K562 (cell line): ENCODE measurements around the gene ARL4D. TPM values are rescaled to one million over a fixed set of nuclear protein-coding genes. Genes with fewer than 3 reads are reported as not detected.

ENCODE experiments used
- ATAC-seq: fragments of 200-7000 bp; cut with Tn5 transposase; 3 replicates; pipeline ENCODE4 v1.9.1; 2020; ENCODE audit warnings: moderate library complexity
- BruUV-seq: library from RNA; stranded (reverse); fragments of 400-500 nt; replicated peaks from 2 replicates; lab custom pipeline; 2021; lab: Mats Ljungman, UMichigan
- CTCF ChIA-PET: fragments of 300-600 bp; formaldehyde crosslinking; extraction: SDS; loops from one replicate; lab custom pipeline; 2021; ENCODE audit warnings: low intra/inter-chr PET ratio; lab: Yijun Ruan, JAX
- POLR2A ChIA-PET: fragments of 300-600, 350-650 bp; sonication (Branson Sonifier 250); formaldehyde crosslinking; extraction: SDS; loops from one replicate; lab custom pipeline; 2021; ENCODE audit warnings: antibody characterized with exemption, inconsistent platforms; lab: Yijun Ruan, JAX
- DNase-seq, 4 experiments: peaks; one replicate each; pipeline versions ENCODE4 v3.0.0 to v3.0.0-alpha.2; 2011 to 2018; ENCODE audit warnings: low spot score in 3 of 4, mixed read lengths in 3 of 4; ENCODE audit errors: extremely low read depth in 1 of 4
- FAIRE-seq: peaks from 2 replicates; lab custom pipeline; 2011; peaks lifted over from hg19 to GRCh38; lab: Jason Lieb, UNC
- H2AFZ ChIP-seq: 2 replicates; pipeline ENCODE4 v1.6.0; 2011; ENCODE audit warnings: low read depth, low read length, control low read depth, inconsistent platforms
- H3K27ac ChIP-seq: fragments of 200-600 bp; 3 replicates; pipeline ENCODE4 v1.8.0; 2011; ENCODE audit warnings: low read depth, mild to moderate bottlenecking, control low read depth, inconsistent platforms, low read length, moderate library complexity, mixed read lengths; ENCODE audit errors: extremely low read depth
- H3K27me3 ChIP-seq, 2 experiments: fragments of 300-600 bp in 1 of 2; 2 replicates in 1 of 2; 3 replicates in 1 of 2; pipeline versions ENCODE4 v1.6.0 to v1.8.0; 2011; ENCODE audit warnings: inconsistent platforms in 2 of 2, low read length in 2 of 2, mild to moderate bottlenecking in 1 of 2, mixed read lengths in 1 of 2, moderate library complexity in 1 of 2; ENCODE audit not compliant: control insufficient read depth in 2 of 2, insufficient read depth in 2 of 2
- H3K36me3 ChIP-seq: fragments of 300-600 bp; 3 replicates; pipeline ENCODE4 v1.8.0; 2011; ENCODE audit warnings: mild to moderate bottlenecking, low read length, inconsistent platforms; ENCODE audit not compliant: control insufficient read depth, insufficient read depth
- H3K4me1 ChIP-seq, 2 experiments: fragments of 200-600 bp in 1 of 2; replicated peaks in 1 of 2; 2 replicates in 1 of 2; 3 replicates in 1 of 2; pipeline versions ENCODE4 v1.5.1 to v1.8.0; 2011; ENCODE audit warnings: inconsistent platforms in 2 of 2, low read length in 2 of 2, mild to moderate bottlenecking in 1 of 2, mixed read lengths in 1 of 2, moderate library complexity in 1 of 2; ENCODE audit not compliant: control insufficient read depth in 2 of 2, insufficient read depth in 2 of 2
- H3K4me2 ChIP-seq: 2 replicates; pipeline ENCODE4 v1.6.1; 2011; ENCODE audit warnings: low read length, control low read depth, inconsistent platforms, mixed read lengths; ENCODE audit not compliant: insufficient read depth
- H3K4me3 ChIP-seq: fragments of 200-600 bp; sonication (generic), shearing (Covaris generic); 2 replicates; pipeline ENCODE4 v1.5.1; 2016; ENCODE audit warnings: control low read depth, inconsistent platforms
- H3K79me2 ChIP-seq: fragments of 200-600 bp; 3 replicates; pipeline ENCODE4 v1.8.0; 2011; ENCODE audit warnings: low read length, inconsistent platforms; ENCODE audit not compliant: control insufficient read depth, insufficient read depth
- H3K9ac ChIP-seq, 2 experiments: 2 replicates each; pipeline versions ENCODE4 v1.6.0 to v1.6.1; 2011; ENCODE audit warnings: low read depth in 2 of 2, low read length in 2 of 2, control low read depth in 1 of 2, inconsistent platforms in 1 of 2, mild to moderate bottlenecking in 1 of 2, mixed read lengths in 1 of 2; ENCODE audit not compliant: insufficient read depth in 1 of 2
- H3K9me1 ChIP-seq: one replicate; pipeline ENCODE4 v1.6.0; 2011; ENCODE audit warnings: inconsistent platforms, mild to moderate bottlenecking, low read length, moderate library complexity; ENCODE audit not compliant: control insufficient read depth, insufficient read depth
- H3K9me3 ChIP-seq: replicated peaks from 2 replicates; pipeline ENCODE4 v1.5.1; 2011; ENCODE audit warnings: low read depth, low read length, inconsistent platforms; ENCODE audit not compliant: control insufficient read depth, insufficient read depth
- H4K20me1 ChIP-seq: replicated peaks from 2 replicates; pipeline ENCODE4 v1.6.1; 2011; ENCODE audit warnings: low read length, inconsistent platforms, mixed read lengths; ENCODE audit not compliant: control insufficient read depth, insufficient read depth
- FUS ChIP-seq: fragments of 200-400 bp; formaldehyde crosslinking; optimal IDR thresholded peaks from 2 replicates; pipeline ENCODE3; 2017; ENCODE audit warnings: low read depth, low read length
- GABPB1 ChIP-seq: sonication (generic); formaldehyde crosslinking; IDR thresholded peaks from 2 replicates; pipeline ENCODE4 v1.8.0; 2022; ENCODE audit warnings: mild to moderate bottlenecking, missing genetic modification reagents
- HMG20A ChIP-seq: fragments of 450-650 bp; formaldehyde crosslinking; conservative IDR thresholded peaks from 2 replicates; pipeline ENCODE4 v1.4.0; 2020; ENCODE audit warnings: mild to moderate bottlenecking, mixed read lengths
- KDM4B ChIP-seq, 2 experiments: fragments of 450-650 bp in 1 of 2; sonication (generic) in 1 of 2; IDR thresholded peaks; 2 replicates each; pipeline ENCODE4 v1.6.1; 2016 to 2017; ENCODE audit warnings: borderline replicate concordance in 2 of 2, antibody characterized with exemption in 1 of 2, low read depth in 1 of 2, mild to moderate bottlenecking in 1 of 2
- MCM5 ChIP-seq: fragments of 450-650 bp; IDR thresholded peaks from 2 replicates; pipeline ENCODE4 v1.6.1; 2016; ENCODE audit warnings: low read depth
- NFRKB ChIP-seq: fragments of 450-650 bp; IDR thresholded peaks from 2 replicates; pipeline ENCODE4 v1.6.1; 2016; ENCODE audit warnings: low read depth
- POLR2G ChIP-seq: fragments of 200-400 bp; formaldehyde crosslinking; IDR thresholded peaks from 2 replicates; pipeline ENCODE4 v1.6.1; 2017; ENCODE audit warnings: low read depth, mild to moderate bottlenecking, antibody characterized with exemption, low read length, moderate library complexity
- SMAD1 ChIP-seq: fragments of 150-350 bp; IDR thresholded peaks from 2 replicates; pipeline ENCODE4 v1.6.1; 2014; ENCODE audit warnings: low read length, low read depth; ENCODE audit not compliant: partially characterized antibody
- WGBS: fragments of 100-300 bp; shearing (Covaris generic); methylation state at CpG from one replicate; pipeline ENCODE4 v1.1.6; 2016; ENCODE audit warnings: low coverage, mixed read lengths; ENCODE audit not compliant: insufficient coverage; ENCODE audit errors: missing lambda C conversion rate; 5-methylcytosine and 5-hydroxymethylcytosine counted together
- in situ Hi-C: fragments of 300-500 bp; cut with MboI; formaldehyde crosslinking; loops from 4 replicates; pipeline ENCODE4 v1.15.0; 2018; ENCODE audit warnings: inconsistent platforms, mixed read lengths
- intact Hi-C: fragments of 100-400 bp; cut with micrococcal nuclease; formaldehyde crosslinking; loops from 2 replicates; pipeline ENCODE4 v1.14.2; 2022
- polyA plus RNA-seq, 8 experiments: library from polyadenylated mRNA; depleted of rRNA in 4 of 8; stranded (reverse) in 5 of 8; unstranded in 3 of 8; fragments of >200 nt; fragmentation: Nextera tagmentation in 2 of 8; fragmentation: Illumina TruSeq in 1 of 8; extraction: Ambion mirVana in 2 of 8; extraction: Trizol in 1 of 8; gene quantifications; 2 replicates each; pipeline versions ENCODE4 v1.2.1 to v1.2.3, GENCODE V29; 2011 to 2014; ENCODE audit warnings: inconsistent platforms in 1 of 8, missing spikeins in 1 of 8
- total RNA-seq, 7 experiments: library from RNA; depleted of rRNA in 6 of 7; stranded (reverse); fragments of >200 nt in 6 of 7; fragmentation: Illumina TruSeq in 2 of 7; extraction: Trizol in 2 of 7; gene quantifications; 2 replicates each; pipeline versions ENCODE4 v1.2.1 to v1.2.3, GENCODE V29; 2011 to 2021; ENCODE audit warnings: low replicate concordance in 1 of 7
- TF ChIP-seq, protein P1 (sequence below): fragments of 450-650 bp; IDR thresholded peaks from 2 replicates; pipeline ENCODE4 v1.6.1; 2016
- TF ChIP-seq, protein P2 (sequence below), 2 experiments: fragments of 450-650 bp; formaldehyde crosslinking in 1 of 2; IDR thresholded peaks; 2 replicates each; pipeline versions ENCODE4 v1.4.0 to v1.6.1; 2014 to 2020; ENCODE audit warnings: mild to moderate bottlenecking in 2 of 2, borderline replicate concordance in 1 of 2, low read depth in 1 of 2

ARL4D gene
- total and polyA plus RNA-seq, 9 of the 15 experiments (the other 6 are each of a cell fraction or from before 2014, with no cell fraction given) = 0.07 to 0.53 (median 0.28) TPM; not detected in 1

DNA sequence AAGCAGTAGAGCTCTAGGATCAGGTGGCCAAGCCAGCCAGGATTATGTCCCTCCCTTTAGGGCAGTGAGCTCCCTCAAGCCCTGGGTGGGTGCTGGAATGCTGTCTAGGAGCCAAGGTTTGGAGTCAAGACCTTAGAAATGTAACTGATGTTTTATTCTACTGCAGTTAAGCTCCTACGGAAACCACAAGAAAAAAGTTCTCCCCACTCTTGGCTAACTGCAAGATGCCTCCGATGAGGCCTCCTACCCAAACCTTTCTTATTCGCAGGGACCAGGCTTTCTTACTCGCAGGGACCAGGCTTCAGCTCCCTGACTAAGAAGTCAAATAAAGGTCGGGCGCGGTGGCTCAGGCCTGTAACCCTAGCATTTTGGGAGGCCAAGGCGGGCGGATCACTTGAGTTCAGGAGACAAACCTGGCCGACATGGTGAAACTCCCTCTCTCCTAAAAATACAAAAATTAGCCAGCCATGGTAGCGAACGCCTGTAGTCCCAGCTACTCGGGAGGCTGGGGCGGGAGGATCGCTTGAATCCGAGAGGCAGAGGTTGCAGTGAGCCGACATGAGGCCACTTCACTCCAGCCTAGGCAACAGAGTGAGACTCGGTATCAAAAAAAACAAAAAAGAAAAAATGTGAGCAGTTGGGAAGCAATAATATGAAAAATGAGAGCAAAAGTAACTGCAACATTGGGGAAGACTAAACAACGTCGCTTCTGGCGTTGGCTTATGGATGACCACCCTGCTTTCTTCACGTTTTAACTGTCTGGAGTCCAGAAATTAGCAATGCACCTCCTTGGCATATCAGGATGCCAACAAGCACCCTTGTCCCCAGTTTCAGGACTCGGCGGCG is 31.7 kb upstream of the ARL4D start:
- H3K4me3 ChIP-seq = no peak overlapping the region
- H3K9me1 ChIP-seq = no peaks in the 10 kb centered on the region
- WGBS = 51% methylated on average over 25 of the region's 25 CpGs
- no peaks in the 10 kb centered on the region for H3K79me2 ChIP-seq
- H3K4me1 ChIP-seq = peaks cover 5 to 17% of the 10 kb centered on the region in 2 experiments
- no peaks in the 10 kb centered on the region for H3K36me3 ChIP-seq
- FAIRE-seq (no peak), ATAC-seq (no peak), DNase-seq (no peak)
- no peak overlapping the region for H3K9ac ChIP-seq
- no peak overlapping the region; the same call in 2 of the 3 replicates for H3K27ac ChIP-seq
- POLR2A ChIA-PET = interaction anchor here (0.5 to 3.9 kb wide), 46 partner anchors 10 to 1103 kb away, joined by 3 to 88 read pairs (median 5); partner anchors contain the start of genes ARL4D, BRCA1, DHX8 and ETV4
- no peaks in the 10 kb centered on the region for H3K27me3 ChIP-seq
- H3K9me3 ChIP-seq = no peaks in the 10 kb centered on the region; the same call in none of the 2 replicates
- in situ Hi-C loops = no loop called here
- H4K20me1 ChIP-seq = no peaks in the 10 kb centered on the region
- peak overlapping the region; percentile 11; the same call in 1 of the 2 replicates for H3K4me2 ChIP-seq
- no TSS peak for BruUV-seq
- no peak overlapping the region for H2AFZ ChIP-seq
- CTCF ChIA-PET = no interaction called here
- intact Hi-C loops = no loop called here
- TF ChIP-seq HMG20A (CRISPR knock-in tag) = no peak
- TF ChIP-seq GABPB1 (CRISPR knock-in tag) = no peak
- TF ChIP-seq FUS = peak; percentile 17
- 0 out of 4 replicates have a peak, but pooled peaks of 1 of the 2 experiments have one; percentile 8 for TF ChIP-seq KDM4B (IDR thresholded peaks at IDR 0.05; ENCODE audit: borderline replicate concordance in 2 of 2, low read depth in 1 of 2)
- TF ChIP-seq SMAD1 = no peak
- no peak for TF ChIP-seq MCM5
- TF ChIP-seq, protein P1, sequence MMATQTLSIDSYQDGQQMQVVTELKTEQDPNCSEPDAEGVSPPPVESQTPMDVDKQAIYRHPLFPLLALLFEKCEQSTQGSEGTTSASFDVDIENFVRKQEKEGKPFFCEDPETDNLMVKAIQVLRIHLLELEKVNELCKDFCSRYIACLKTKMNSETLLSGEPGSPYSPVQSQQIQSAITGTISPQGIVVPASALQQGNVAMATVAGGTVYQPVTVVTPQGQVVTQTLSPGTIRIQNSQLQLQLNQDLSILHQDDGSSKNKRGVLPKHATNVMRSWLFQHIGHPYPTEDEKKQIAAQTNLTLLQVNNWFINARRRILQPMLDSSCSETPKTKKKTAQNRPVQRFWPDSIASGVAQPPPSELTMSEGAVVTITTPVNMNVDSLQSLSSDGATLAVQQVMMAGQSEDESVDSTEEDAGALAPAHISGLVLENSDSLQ = no peak
- TF ChIP-seq, protein P2, sequence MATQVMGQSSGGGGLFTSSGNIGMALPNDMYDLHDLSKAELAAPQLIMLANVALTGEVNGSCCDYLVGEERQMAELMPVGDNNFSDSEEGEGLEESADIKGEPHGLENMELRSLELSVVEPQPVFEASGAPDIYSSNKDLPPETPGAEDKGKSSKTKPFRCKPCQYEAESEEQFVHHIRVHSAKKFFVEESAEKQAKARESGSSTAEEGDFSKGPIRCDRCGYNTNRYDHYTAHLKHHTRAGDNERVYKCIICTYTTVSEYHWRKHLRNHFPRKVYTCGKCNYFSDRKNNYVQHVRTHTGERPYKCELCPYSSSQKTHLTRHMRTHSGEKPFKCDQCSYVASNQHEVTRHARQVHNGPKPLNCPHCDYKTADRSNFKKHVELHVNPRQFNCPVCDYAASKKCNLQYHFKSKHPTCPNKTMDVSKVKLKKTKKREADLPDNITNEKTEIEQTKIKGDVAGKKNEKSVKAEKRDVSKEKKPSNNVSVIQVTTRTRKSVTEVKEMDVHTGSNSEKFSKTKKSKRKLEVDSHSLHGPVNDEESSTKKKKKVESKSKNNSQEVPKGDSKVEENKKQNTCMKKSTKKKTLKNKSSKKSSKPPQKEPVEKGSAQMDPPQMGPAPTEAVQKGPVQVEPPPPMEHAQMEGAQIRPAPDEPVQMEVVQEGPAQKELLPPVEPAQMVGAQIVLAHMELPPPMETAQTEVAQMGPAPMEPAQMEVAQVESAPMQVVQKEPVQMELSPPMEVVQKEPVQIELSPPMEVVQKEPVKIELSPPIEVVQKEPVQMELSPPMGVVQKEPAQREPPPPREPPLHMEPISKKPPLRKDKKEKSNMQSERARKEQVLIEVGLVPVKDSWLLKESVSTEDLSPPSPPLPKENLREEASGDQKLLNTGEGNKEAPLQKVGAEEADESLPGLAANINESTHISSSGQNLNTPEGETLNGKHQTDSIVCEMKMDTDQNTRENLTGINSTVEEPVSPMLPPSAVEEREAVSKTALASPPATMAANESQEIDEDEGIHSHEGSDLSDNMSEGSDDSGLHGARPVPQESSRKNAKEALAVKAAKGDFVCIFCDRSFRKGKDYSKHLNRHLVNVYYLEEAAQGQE (IDR thresholded peaks at IDR 0.05; ENCODE audit: borderline replicate concordance) = no peak
- TF ChIP-seq, protein P2 (CRISPR knock-in tag; IDR thresholded peaks at IDR 0.05; ENCODE audit: low read depth) = no peak
- TF ChIP-seq NFRKB = no peak
- peak; percentile 73; the same call in 1 of the 2 replicates for TF ChIP-seq POLR2G
